ENCODE results near the gene CES2. TPM values are rescaled to one million over a fixed set of nuclear protein-coding genes. Genes with fewer than 3 reads are reported as not detected.

The CES2 gene
- total and polyA plus RNA-seq, 2 donors (not counting 3 experiments of a cell fraction or from before 2014, with no cell fraction given): 19.1 to 28.8 TPM

- no peak overlapping the region for H3K9ac ChIP-seq (replicated peaks; ENCODE audit: extremely low read depth, insufficient read depth, low read length)
- ChIA-PET CTCF (interaction anchor here (2.2 kb wide), 1 partner anchor 36 kb away, joined by 11 read pairs; no protein-coding TSS in a partner anchor), POLR2A (no interaction called here)
- H3K4me2 ChIP-seq (ENCODE audit: insufficient read depth, low read length): no peak overlapping the region
- TF ChIP-seq JUN (IDR thresholded peaks at IDR 0.05; ENCODE audit: borderline replicate concordance, insufficient read depth, insufficient read length, low read depth) (no peak), FOS (IDR thresholded peaks at IDR 0.05; ENCODE audit: borderline replicate concordance, insufficient read depth, low read length) (no peak), CTCF (IDR thresholded peaks at IDR 0.05; ENCODE audit: extremely low read depth in 1 of 2, insufficient read depth in 1 of 2, low read depth in 1 of 2, low read length in 2 of 2) (no peak), POLR2A (IDR thresholded peaks at IDR 0.05; ENCODE audit: low read depth, low read length) (no peak)
- no peak overlapping the region for H2AFZ ChIP-seq (ENCODE audit: low read depth, low read length)
- dilution Hi-C loops (cut with MboI; ENCODE audit: extremely low pct_ligation_motif_present, low sequenced_read_pairs): no loop called here
- intact Hi-C loops (cut with micrococcal nuclease): no loop called here
- H3K4me3 ChIP-seq (replicated peaks in 1 of 3; ENCODE audit: insufficient read depth in 1 of 3, low read depth in 1 of 3, low read length in 3 of 3): no peak overlapping the region
- no peaks in the 10 kb centered on the region for H3K27me3 ChIP-seq (ENCODE audit: control insufficient read depth in 2 of 2, insufficient read depth in 2 of 2, low read length in 2 of 2)
- FAIRE-seq (no peak), DNase-seq (ENCODE audit: low read depth, low spot score) (no peak)
- peaks cover 20% of the 10 kb centered on the region for H3K79me2 ChIP-seq (ENCODE audit: control insufficient read depth, insufficient read depth, low read length)
- peaks cover 7% of the 10 kb centered on the region for H3K4me1 ChIP-seq (ENCODE audit: control insufficient read depth, extremely low read depth, insufficient read depth, low read length)
- BruUV-seq (replicated peaks): no TSS peak
- H4K20me1 ChIP-seq (replicated peaks; ENCODE audit: control insufficient read depth, extremely low read depth, insufficient read depth, low read length): no peaks in the 10 kb centered on the region
- H3K27ac ChIP-seq (ENCODE audit: insufficient read depth, low read depth, low read length): no peak overlapping the region
- no peaks in the 10 kb centered on the region for H3K9me3 ChIP-seq (replicated peaks; ENCODE audit: control insufficient read depth, insufficient read depth, low read length)
- H3K9me1 ChIP-seq (replicated peaks; ENCODE audit: control insufficient read depth, extremely low read depth, insufficient read depth, low read length): no peaks in the 10 kb centered on the region
- H3K36me3 ChIP-seq (ENCODE audit: control insufficient read depth in 2 of 2, extremely low read depth in 1 of 2, insufficient read depth in 2 of 2, low read length in 2 of 2): no peaks in the 10 kb centered on the region
These were observed 3.7 kb upstream of the CES2 start for GRCh38 chr16:66931665-66932064.

- CTCF ChIA-PET: no interaction called here
- Histone ChIP-seq H2AFZ (ENCODE audit: low read depth, low read length) (no peak overlapping the region), H3K4me2 (ENCODE audit: insufficient read depth, low read length) (no peak overlapping the region), H3K27me3 (ENCODE audit: control insufficient read depth in 2 of 2, insufficient read depth in 2 of 2, low read length in 2 of 2) (no peaks in the 10 kb centered on the region), H3K4me1 (ENCODE audit: control insufficient read depth, extremely low read depth, insufficient read depth, low read length) (peaks cover 7% of the 10 kb centered on the region), H3K9me3 (replicated peaks; ENCODE audit: control insufficient read depth, insufficient read depth, low read length) (no peaks in the 10 kb centered on the region), H3K79me2 (ENCODE audit: control insufficient read depth, insufficient read depth, low read length) (peaks cover 20% of the 10 kb centered on the region), H3K4me3 (replicated peaks in 1 of 3; ENCODE audit: insufficient read depth in 1 of 3, low read depth in 1 of 3, low read length in 3 of 3) (no peak overlapping the region), H3K9ac (replicated peaks; ENCODE audit: extremely low read depth, insufficient read depth, low read length) (no peak overlapping the region), H3K27ac (ENCODE audit: insufficient read depth, low read depth, low read length) (no peak overlapping the region), H4K20me1 (replicated peaks; ENCODE audit: control insufficient read depth, extremely low read depth, insufficient read depth, low read length) (no peaks in the 10 kb centered on the region), H3K36me3 (ENCODE audit: control insufficient read depth in 2 of 2, extremely low read depth in 1 of 2, insufficient read depth in 2 of 2, low read length in 2 of 2) (no peaks in the 10 kb centered on the region), H3K9me1 (replicated peaks; ENCODE audit: control insufficient read depth, extremely low read depth, insufficient read depth, low read length) (no peaks in the 10 kb centered on the region)
- dilution Hi-C loops (cut with MboI; ENCODE audit: extremely low pct_ligation_motif_present, low sequenced_read_pairs) (no loop called here), intact Hi-C loops (cut with micrococcal nuclease) (no loop called here)
- POLR2A ChIA-PET: no interaction called here
- BruUV-seq (replicated peaks): no TSS peak
- no peak for DNase-seq (ENCODE audit: low read depth, low spot score)
- TF ChIP-seq POLR2AphosphoS5 (IDR thresholded peaks at IDR 0.05; ENCODE audit: insufficient read depth, low read depth, low read length) (no peak), MYC (IDR thresholded peaks at IDR 0.05; ENCODE audit: low read depth, low read length) (no peak), GATA2 (IDR thresholded peaks at IDR 0.05; ENCODE audit: insufficient read depth, insufficient read length, low read depth, low read length) (no peak), CTCF (IDR thresholded peaks at IDR 0.05; ENCODE audit: extremely low read depth in 1 of 2, insufficient read depth in 1 of 2, low read depth in 1 of 2, low read length in 2 of 2) (no peak), FOS (IDR thresholded peaks at IDR 0.05; ENCODE audit: borderline replicate concordance, insufficient read depth, low read length) (no peak), JUN (IDR thresholded peaks at IDR 0.05; ENCODE audit: borderline replicate concordance, insufficient read depth, insufficient read length, low read depth) (no peak), EZH2 (IDR thresholded peaks at IDR 0.05; ENCODE audit: borderline replicate concordance, low read depth, low read length, severe bottlenecking) (no peak), MAX (IDR thresholded peaks at IDR 0.05; ENCODE audit: insufficient read depth, insufficient read length) (no peak), POLR2A (IDR thresholded peaks at IDR 0.05; ENCODE audit: low read depth, low read length) (no peak)
- no peak for FAIRE-seq
These were observed 3.2 kb upstream of the CES2 start for GRCh38 chr16:66932076-66932475.

Measured in endothelial cell of umbilical vein (primary cell).